OCI-M2 (cell line): ENCODE results near the gene RNASE13.
"Not testable (repeated sequence)": the region's sequence is repeated elsewhere in the genome, so short reads cannot be mapped to it uniquely, and the experiment has no call there.

Experiments
- DNase-seq: peaks from one replicate; lab custom pipeline; 2025; ENCODE audit not compliant: unreplicated experiment; lab: John Stamatoyannopoulos, UW

Gene RNASE13

GRCh38 chr14:21042918-21043317 lies 8.3 kb upstream of the RNASE13 start:
- no peak for DNase-seq

- DNase-seq: no peak
Observed at GRCh38 chr14:21041676-21042433, 7.2 kb upstream of the RNASE13 start, which contains the start of gene RNASE7. Gene RNASE7, plus strand, starts transcription at chr14:21042362. Its CDS starts 631 bp downstream, at chr14:21042993.

DNA sequence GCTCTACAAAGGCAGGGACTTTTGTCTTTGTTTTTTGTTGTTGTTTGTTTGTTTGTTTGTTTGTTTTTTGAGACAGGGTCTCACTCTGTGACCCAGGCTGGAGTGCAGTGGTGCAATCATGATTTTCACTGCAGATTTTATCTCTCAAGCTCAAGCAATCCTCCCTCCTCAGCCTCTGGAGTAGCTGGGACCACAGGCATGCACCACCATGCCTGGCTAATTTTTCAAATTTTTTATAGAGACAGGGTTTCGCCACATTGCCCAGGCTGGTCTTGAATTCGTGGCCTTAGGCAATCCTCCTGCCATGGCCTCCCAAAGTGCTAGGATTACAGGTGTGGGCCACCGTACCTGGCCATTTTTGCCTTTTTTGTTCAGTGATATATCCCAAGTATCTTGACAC lies 6.3 kb upstream of the RNASE13 start:
- not testable (repeated sequence) for DNase-seq

GRCh38 chr14:21040370-21040925 lies 5.8 kb upstream of the RNASE13 start:
- DNase-seq: no peak

- peak; percentile 31 for DNase-seq
Observed at GRCh38 chr14:21039585-21040369, 5.2 kb upstream of the RNASE13 start.

- DNase-seq: no peak
Observed at GRCh38 chr14:21038441-21039422, 4.1 kb upstream of the RNASE13 start.

- no peak for DNase-seq
Observed at GRCh38 chr14:21037156-21037555, 2.5 kb upstream of the RNASE13 start.

DNA sequence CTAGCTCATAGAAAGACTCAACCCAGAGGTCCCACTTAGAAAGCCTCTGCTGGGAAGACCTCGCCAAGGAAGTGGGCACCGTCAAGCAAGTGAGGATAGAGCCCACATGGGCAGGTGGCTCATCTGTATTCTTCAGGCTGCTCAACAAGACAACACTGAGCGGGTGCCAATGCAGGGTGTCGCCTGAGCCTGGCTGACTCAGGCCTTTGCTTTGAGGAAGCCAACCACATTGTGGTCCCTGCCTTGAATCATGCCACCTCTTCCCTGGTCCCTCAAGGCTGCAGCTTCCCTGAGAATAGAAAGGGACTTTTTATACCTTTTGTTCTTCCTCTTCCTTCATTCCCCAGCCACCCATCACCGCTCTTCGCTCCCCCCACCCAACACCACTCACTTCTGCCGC lies 2.1 kb upstream of the RNASE13 start:
- DNase-seq: no peak

GRCh38 chr14:21033133-21033698 lies 1.4 kb downstream of the RNASE13 start:
- DNase-seq: no peak

DNA sequence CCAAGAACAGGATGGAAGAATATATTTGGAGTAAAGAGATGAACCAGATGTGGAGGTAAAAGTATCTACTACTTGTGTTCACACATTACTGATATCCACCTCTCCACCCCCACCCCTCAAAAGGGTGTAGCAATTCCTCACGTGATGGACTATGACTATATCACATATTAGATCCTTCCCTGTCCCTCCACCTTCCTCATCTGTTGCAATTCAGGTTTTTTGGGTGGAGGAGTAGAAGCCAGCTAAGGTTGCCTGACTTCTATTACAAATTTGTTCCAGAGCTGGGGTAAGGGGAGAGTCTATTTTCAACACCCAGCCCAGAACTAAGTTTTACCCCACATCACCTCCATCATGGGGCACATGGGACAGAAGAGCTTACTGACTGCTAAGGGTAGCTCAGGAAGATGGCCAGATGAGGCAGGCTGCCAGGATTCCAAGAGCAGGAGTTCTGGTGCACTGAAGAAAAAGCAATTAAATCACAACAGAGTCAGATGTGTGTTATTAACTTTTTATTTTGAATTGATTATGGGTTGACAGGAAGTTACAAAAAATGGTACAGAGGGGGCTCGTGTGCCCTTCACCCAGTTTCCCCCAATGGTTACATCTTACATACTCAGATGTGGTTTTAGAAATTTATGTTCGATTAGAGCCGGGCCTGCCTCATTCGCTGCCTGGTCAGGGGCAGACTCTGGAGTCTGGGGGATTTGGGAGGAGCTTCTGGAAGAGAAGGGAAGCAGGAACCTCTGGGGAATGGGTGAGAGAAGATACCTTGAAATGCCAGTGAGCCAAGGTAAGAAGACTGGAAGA lies 2.1 kb downstream of the RNASE13 start:
- no peak for DNase-seq

- DNase-seq: no peak
Observed at GRCh38 chr14:21030531-21030930, 4.1 kb downstream of the RNASE13 start.

GRCh38 chr14:21029917-21030316 lies 4.7 kb downstream of the RNASE13 start, which contains the start of gene TPPP2:
Gene TPPP2, plus strand, starts transcription at chr14:21030217. Its CDS starts 365 bp downstream, at chr14:21030582.
- no peak for DNase-seq

DNA sequence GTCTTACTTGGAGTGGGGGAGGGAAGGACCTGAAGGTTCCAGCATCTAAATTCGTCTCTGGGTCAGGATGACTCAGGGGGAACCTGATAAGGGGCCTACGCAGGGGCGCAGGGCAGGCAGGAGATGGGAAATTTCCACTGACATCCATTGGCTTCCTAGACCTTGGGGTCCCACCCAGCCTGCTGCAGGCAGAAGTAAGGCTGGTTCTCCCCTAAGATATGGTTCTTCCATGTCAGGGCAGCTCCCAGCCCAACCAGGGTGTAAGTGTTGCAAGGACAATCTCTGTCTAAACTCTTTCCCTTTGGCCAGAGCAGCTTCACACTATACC lies 7.7 kb downstream of the RNASE13 start:
- no peak for DNase-seq

GRCh38 chr14:21026274-21026987 lies 8.2 kb downstream of the RNASE13 start:
- DNase-seq: no peak

GRCh38 chr14:21025371-21026273 lies 9.0 kb downstream of the RNASE13 start:
- DNase-seq: no peak

GRCh38 chr14:21024585-21025370 lies 9.8 kb downstream of the RNASE13 start, which contains the start of gene NDRG2:
Gene NDRG2, minus strand, starts transcription at chr14:21025061. Its CDS starts 1,746 bp downstream, at chr14:21023315.
- DNase-seq: peak; percentile 22
